Lower leg skin (tissue), 4 donors: ENCODE results near the gene MYO1H. TPM values are rescaled to one million over a fixed set of nuclear protein-coding genes. Genes with fewer than 3 reads are reported as not detected.

ENCODE experiments used
- DNase-seq, 2 donors: peaks; one replicate each; pipeline ENCODE4 v3.0.0-alpha.2; 2019; ENCODE audit warnings: low spot score in 2 of 2
- H3K4me3 ChIP-seq: fragments of 200-600 bp; sonication (generic); 2 replicates; pipeline ENCODE4 v1.5.1; 2017; ENCODE audit warnings: mild to moderate bottlenecking, low read depth; ENCODE audit not compliant: poor library complexity, severe bottlenecking
- CTCF ChIP-seq, 3 donors: fragments of 450-650 bp; IDR thresholded peaks; one replicate each; pipeline ENCODE4 v1.5.1; 2016; ENCODE audit warnings: antibody characterized with exemption in 3 of 3, mild to moderate bottlenecking in 3 of 3, moderate library complexity in 2 of 3
- POLR2A ChIP-seq, 2 donors: fragments of 450-650 bp; IDR thresholded peaks; one replicate each; pipeline ENCODE4 v1.6.1; 2016 to 2017; ENCODE audit warnings: antibody characterized with exemption in 2 of 2, mild to moderate bottlenecking in 1 of 2, moderate library complexity in 1 of 2
- whole genome bisulfite sequencing, 2 donors: methylation state at CpG; one replicate each; pipeline ENCODE4 v1.1.5; 2018; 5-methylcytosine and 5-hydroxymethylcytosine counted together
- intact Hi-C: fragments of 100-400 bp; cut with DNase I; formaldehyde crosslinking; loops from one replicate; pipeline ENCODE4 v1.15.0; 2023; ENCODE audit warnings: low total_unique reads
- total RNA-seq, 4 donors: library from RNA; depleted of rRNA; stranded (reverse); fragments of >200 nt; gene quantifications; one replicate each; pipeline ENCODE4 v1.1.0, GENCODE V29; 2016

Gene MYO1H
- total RNA-seq, 4 donors from 2014 or later: 0.20 to 0.75 TPM; not detected in 2

- TF ChIP-seq CTCF (IDR thresholded peaks at IDR 0.05) (no peak), POLR2A (IDR thresholded peaks at IDR 0.05) (no peak)
- intact Hi-C loops: no loop called here
- WGBS, 2 donors: 43 to 56% methylated on average over 6 of the region's 6 CpGs
- DNase-seq: no peak
- no peak overlapping the region for H3K4me3 ChIP-seq
These were observed 4.5 kb downstream of the MYO1H start for GRCh38 chr12:109352184-109352583.

- no peak for DNase-seq
- intact Hi-C loops: no loop called here
- TF ChIP-seq CTCF (IDR thresholded peaks at IDR 0.05) (no peak), POLR2A (IDR thresholded peaks at IDR 0.05) (no peak)
- WGBS, 2 donors: 74 to 77% methylated on average over 3 of the region's 3 CpGs
- no peak overlapping the region for H3K4me3 ChIP-seq
These were observed 8.9 kb downstream of the MYO1H start for GRCh38 chr12:109356577-109356976.

- DNase-seq: no peak
- 38 to 59% methylated on average over 2 of the region's 2 CpGs for WGBS, 2 donors
- H3K4me3 ChIP-seq: no peak overlapping the region
- intact Hi-C loops: no loop called here
- TF ChIP-seq POLR2A (IDR thresholded peaks at IDR 0.05) (no peak), CTCF (IDR thresholded peaks at IDR 0.05) (no peak)
These were observed 9.3 kb downstream of the MYO1H start for GRCh38 chr12:109357032-109357431.

GRCh38 chr12:109358154-109358869, 10.6 kb downstream of the MYO1H start:
- TF ChIP-seq POLR2A (IDR thresholded peaks at IDR 0.05): no peak
- no peak for TF ChIP-seq CTCF (IDR thresholded peaks at IDR 0.05)
- H3K4me3 ChIP-seq: no peak overlapping the region
- no peak for DNase-seq
- intact Hi-C loops: no loop called here
- 72 to 76% methylated on average over 10 of the region's 10 CpGs for WGBS, 2 donors

GRCh38 chr12:109359131-109359690, 11.5 kb downstream of the MYO1H start:
- WGBS, 2 donors: 91 to 92% methylated on average over 20 of the region's 20 CpGs
- intact Hi-C loops: no loop called here
- no peak for DNase-seq
- no peak overlapping the region for H3K4me3 ChIP-seq
- TF ChIP-seq POLR2A (IDR thresholded peaks at IDR 0.05) (no peak), CTCF (IDR thresholded peaks at IDR 0.05) (no peak)
